HG03575 (cell line): Measurements from ENCODE around the gene MXI1.
A peak's percentile ranks its signal among the peaks of the same experiment; 100 is the strongest.

Experiments
- ATAC-seq: cut with Tn5 transposase; IDR thresholded peaks from one replicate; pipeline ENCODE4 v1.9.1; 2021; ENCODE audit not compliant: unreplicated experiment, insufficient number of reproducible peaks, low FRiP score; ENCODE audit errors: extremely low read depth

MXI1 gene

DNA sequence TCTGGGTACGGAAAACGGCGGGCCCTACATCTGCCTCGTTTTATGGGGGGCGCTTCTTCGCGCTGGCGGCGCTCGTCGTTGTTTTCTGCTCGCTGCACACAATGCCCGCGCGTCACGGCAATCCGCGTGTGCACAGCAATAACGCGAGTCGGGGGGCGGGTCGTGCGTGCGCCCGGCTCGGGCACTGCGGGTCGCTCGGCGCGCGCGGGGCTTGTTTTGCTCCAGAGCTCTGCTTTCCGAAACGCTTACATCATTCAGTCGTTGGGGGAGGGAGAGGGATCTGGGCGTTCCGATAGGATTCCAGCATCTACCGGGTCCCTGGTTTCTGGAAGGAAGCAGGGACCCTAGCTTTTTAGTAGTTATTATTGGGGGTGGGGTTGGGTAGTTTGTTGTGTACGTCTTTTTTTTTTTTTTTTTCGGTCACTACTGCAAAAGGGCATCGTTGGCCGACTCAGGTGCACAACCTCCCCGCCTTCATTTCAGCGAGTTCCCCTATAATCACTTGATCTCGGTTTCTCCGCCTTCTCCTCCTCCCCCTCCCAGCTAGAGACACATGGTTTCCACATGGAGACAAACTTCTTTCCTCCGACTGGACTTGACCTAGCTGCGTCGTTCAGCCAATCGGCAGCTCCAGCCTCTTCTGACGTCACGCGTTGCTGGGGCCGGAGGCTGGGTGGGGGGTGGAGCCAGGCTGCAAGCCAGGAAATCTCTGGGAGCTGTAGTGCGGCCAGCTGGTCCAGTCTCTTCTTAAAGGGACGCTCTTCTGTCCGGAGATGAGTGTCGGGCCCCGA, 3.5 kb downstream of the MXI1 start:
- ATAC-seq: peak; percentile 51

DNA sequence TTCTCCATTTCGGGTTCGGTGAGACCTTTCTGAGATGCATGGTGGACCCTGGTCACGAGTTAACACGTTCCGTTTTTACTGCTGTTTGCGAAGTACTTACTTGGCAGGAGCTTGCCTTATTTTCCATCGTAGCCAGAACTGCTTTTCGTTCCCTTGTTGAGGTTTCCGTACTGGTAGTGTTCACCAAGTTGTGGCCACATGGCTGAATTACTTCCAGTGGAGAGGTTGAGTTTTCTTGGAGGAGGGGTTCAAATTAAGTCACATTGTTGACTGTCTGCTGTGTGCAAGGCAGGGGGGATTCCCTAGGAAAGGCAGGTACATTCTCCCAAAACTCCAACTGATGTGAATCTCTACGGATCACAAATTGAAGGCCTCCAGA, 4.0 kb downstream of the MXI1 start:
- ATAC-seq: no peak

- ATAC-seq: no peak
These were observed 5.0 kb downstream of the MXI1 start for GRCh38 chr10:110212119-110213006.

DNA sequence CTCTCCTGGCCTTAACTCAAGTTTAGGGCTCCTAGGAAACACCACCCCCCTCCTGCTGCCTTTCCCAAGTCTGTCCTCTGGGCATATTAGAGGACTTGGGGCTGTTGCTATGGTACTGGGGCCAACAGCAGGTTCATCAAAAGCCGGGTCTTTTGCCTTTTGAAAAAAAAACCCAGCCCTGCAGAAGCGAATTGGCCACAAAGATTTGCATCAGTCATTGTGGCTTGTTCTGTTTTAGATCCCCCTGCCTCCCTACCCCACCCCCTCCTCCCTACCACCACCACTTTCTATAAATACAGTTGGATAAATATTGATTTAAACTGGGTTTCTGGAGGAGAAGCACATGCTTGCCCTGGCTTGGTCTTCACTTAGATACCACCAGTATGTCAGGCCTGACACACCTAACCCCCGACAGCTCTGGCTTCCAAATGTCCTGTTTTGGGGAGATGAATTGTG, 7.0 kb downstream of the MXI1 start:
- no peak for ATAC-seq

DNA sequence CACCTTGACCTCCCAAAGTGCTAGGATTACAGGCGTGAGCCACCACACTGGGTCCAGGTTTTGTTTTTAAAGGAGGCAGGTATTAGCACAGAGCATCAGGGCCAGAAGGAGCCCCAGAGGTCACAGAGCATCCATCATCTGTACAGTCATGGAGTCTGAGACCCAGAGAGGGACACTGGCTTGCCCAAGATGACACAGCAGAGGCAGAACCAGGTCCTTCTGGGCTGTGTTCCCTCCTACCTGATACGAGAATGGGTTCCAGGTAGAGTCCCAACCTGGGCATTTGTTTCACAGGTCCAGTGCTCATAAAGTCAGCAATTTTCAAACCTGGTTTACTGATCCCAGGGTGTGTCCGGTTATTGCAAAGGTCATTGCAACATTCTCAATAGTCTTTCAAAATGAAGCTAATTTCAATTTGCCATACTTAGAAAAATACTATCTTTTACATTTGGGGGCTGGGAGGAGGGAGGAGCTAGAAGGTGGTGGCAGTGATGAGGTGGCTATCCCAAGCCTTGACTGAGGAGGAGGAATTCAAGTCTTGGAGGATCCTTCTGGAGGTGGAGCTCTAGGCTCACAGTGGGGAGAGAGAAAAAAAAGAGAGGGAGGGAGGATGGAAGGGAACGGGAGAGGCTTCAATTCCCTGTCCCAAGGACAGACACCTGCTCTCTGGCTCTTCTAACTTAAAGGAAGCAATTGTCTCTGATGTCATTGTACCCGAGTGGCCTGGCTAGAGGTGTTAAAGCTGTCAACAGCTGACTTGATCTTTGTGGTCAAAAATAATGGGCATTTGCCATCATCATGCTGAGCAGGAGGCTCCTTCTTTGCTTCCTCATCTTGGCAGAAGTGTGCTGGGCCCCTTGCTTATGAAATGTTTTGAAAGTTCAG, 8.1 kb downstream of the MXI1 start:
- ATAC-seq: no peak

- no peak for ATAC-seq
These were observed 8.8 kb downstream of the MXI1 start for GRCh38 chr10:110216240-110216639.

- ATAC-seq: no peak
These were observed 9.7 kb downstream of the MXI1 start for GRCh38 chr10:110216942-110217661.

GRCh38 chr10:110217662-110218008, 10.2 kb downstream of the MXI1 start:
- ATAC-seq: no peak

GRCh38 chr10:110218632-110219031, 11.2 kb downstream of the MXI1 start:
- no peak for ATAC-seq

DNA sequence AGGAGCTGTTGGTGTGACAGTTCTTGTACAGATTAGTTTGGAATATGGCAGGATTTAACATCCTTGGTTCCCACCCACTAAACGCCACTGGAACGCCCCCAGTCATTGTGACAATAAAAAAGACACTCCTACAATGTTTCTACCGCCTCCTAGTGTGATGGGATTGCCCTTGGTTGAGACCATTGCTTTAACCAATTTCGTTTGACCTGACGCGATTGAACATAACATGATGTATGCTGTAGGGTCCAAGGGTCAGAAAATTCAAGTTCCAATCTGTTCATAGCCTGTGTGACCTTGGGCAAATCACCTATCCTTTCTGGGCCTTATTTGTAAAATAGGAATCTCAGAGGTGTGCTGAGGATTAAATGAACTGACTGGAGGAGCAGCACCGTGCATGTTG, 12.5 kb downstream of the MXI1 start:
- no peak for ATAC-seq

DNA sequence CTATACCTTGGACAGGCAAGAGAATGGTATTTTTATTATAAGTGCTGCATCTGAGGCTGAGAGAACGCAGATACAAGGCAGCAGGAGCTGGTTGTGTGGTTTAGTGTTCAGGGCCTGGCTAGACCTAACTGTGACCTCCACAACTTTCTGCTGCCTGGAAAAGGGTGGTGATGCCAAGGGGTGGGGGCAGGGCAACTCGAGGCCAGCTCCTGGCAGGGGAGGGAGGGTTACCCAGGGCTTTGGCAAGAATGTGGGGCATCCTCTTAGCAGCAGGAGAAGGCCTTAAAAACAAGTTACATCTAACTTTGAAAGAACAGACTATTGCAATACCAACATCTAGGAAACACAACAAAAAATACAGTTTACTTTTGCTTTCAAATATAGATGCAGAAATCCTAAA, 13.0 kb downstream of the MXI1 start:
- ATAC-seq: no peak

DNA sequence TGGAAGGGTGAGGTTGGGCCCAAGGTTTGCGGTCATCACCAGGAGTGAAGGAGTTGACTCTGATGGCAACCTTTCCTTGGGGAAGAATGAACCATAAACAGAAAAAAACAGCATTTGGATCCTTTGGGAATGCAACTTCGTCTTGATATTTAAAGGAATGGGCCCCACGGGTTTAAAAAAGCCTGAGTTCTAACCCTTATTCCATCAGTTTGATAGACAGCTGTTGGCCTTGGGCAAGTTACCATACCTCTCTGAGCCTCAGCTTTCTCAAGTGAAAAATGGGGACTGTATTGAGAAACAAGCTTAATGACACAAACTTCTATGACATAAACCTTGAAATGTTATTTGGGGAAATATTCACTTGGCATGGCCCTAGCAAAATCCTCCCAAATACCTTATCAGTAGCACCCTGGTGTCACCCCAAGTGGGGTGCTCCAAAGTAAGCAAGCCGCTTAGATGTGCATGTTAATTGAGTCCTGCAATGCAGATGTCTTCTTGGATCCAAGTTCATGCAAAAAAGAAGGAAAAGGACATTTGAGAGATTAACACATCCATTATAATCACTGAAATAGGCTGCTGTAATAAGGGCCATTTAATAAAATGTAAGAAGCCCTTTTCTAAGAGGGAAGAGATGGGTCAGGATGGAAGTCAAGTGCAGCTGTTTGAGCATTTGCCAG, 13.8 kb downstream of the MXI1 start:
- no peak for ATAC-seq

DNA sequence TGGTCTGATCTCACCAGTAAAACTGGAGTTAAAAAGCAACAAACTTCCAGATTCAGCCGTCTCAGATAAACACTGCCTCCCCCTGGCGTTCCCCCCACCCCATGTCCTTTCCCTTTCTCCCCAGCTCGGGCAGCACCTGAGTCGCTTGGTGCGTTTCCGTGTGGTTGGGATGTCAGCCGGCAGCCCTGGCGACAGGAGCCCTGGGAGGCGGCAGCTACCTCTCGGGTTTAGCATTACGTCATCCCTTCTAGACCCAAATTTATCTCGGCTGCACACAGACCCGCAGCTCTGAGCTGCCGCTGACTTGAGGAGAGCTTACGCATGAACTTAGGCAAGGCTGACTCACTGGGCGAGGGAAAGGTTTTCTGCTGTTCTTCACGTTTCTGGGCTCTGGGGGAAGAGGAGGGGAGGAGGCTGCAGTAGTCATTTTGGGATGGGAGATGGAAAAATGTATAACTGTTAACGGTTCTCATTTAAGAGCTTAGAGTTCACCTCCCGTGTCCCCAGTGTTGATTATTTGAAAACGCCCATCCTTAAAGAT, 14.4 kb downstream of the MXI1 start:
- peak; percentile 42 for ATAC-seq

- ATAC-seq: no peak
These were observed 15.4 kb downstream of the MXI1 start for GRCh38 chr10:110222641-110223297.

DNA sequence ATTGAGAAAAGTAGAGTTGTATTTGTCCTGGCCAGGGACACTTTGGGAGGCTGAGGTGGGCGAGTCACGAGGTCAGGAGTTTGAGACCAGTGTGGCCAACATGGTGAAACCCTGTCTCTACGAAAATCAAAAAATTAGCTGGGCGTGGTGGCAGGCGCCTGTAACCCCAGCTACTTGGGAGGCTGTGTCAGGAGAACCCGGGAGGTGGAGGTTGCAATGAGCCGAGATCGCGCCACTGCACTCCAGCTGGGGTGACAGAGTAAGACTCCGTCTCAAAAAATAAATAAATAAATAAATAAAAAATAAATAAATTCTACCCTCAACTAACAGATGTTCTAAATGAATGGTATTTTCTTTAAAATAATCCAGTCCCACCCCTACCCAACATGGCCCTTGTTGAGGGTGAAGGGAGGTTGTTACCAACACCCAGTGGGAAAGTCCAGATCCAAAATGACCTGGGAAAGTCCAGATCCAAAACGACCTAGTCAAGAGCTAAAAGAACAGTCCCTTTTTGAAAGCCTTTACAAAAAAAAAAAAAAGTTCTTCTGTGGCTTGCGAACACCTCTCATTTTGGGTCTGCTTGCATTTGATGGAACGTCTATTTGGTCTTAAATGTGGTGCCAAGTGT, 16.0 kb downstream of the MXI1 start:
- no peak for ATAC-seq

DNA sequence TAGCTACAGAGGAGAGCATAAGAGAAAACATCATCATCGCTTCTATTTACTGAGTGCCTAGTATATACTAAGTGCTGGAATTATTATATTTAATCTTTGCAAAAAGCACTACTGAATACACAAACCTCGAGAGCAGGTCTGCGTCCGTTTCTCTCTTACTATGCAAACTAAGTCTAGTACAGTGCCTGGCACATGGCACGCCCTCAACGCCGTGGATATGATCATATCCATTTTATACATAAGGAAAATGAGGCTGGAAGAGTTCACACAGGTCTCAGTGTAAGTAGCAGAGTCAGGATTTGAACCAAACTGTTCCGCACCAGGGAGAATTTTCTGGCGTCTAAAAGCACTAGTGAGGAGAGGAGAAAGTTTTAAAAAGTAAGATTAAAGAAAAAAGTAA, 17.6 kb downstream of the MXI1 start:
- no peak for ATAC-seq

- no peak for ATAC-seq
These were observed 18.0 kb downstream of the MXI1 start for GRCh38 chr10:110225441-110225755.
